ENCODE data around the gene DYNC2LI1. TPM values are rescaled to one million over a fixed set of nuclear protein-coding genes. Genes with fewer than 3 reads are reported as not detected.

DYNC2LI1 gene
- total and polyA plus RNA-seq, 2 donors (not counting 1 experiment from before 2014, with no cell fraction given), result 23.6 to 24.4 TPM

DNA sequence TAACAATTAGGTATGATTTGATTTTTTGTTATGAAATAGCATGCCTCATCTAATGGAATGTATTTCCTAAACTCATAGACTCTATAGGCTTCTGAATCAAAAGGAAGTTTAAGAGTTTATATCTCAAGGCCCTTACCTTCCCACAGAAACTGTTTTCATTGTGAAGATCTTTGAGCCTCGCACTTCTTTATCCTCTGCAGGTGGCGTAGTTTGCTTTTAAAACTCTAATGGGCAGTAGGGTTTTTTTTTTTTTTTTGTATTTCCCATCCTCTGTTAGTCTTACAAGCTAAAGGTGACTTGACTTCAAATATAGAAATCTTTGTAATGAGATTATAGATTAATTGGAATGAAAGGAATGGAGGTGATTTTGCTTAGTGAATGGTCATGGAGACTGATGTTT, 28.3 kb downstream of the DYNC2LI1 start:
- H3K36me3 ChIP-seq (ENCODE audit: control insufficient read depth, insufficient read depth, low read length), result no peaks in the 10 kb centered on the region
- no peak overlapping the region for H3K9ac ChIP-seq (ENCODE audit: insufficient read depth, low read length)
- H3K4me2 ChIP-seq (ENCODE audit: extremely low read depth, insufficient read depth, low read length), result no peak overlapping the region
- H3K4me3 ChIP-seq (replicated peaks in 1 of 4; ENCODE audit: control extremely low read depth in 1 of 4, insufficient read depth in 1 of 4, low read depth in 3 of 4, low read length in 4 of 4), result no peak overlapping the region
- H3K27ac ChIP-seq (ENCODE audit: insufficient read depth, low read length), result no peak overlapping the region
- H3K4me1 ChIP-seq (ENCODE audit: control insufficient read depth, extremely low read depth, insufficient read depth, low read length), result no peaks in the 10 kb centered on the region
- no peak for DNase-seq (ENCODE audit: low read depth in 2 of 2)
- H3K79me2 ChIP-seq (ENCODE audit: control insufficient read depth, insufficient read depth, low read length), result no peaks in the 10 kb centered on the region
- no peaks in the 10 kb centered on the region for H3K9me3 ChIP-seq (ENCODE audit: control insufficient read depth, insufficient read depth, low read depth, low read length)
- no peaks in the 10 kb centered on the region for H4K20me1 ChIP-seq (ENCODE audit: control insufficient read depth, extremely low read depth, insufficient read depth, low read length)
- no peaks in the 10 kb centered on the region for H3K27me3 ChIP-seq (ENCODE audit: control insufficient read depth, insufficient read depth, low read length)
- no peak overlapping the region for H2AFZ ChIP-seq (ENCODE audit: low read length)
- no peak for TF ChIP-seq EZH2 (IDR thresholded peaks at IDR 0.05; ENCODE audit: low read length, missing control alignments)
- TF ChIP-seq, protein P1, sequence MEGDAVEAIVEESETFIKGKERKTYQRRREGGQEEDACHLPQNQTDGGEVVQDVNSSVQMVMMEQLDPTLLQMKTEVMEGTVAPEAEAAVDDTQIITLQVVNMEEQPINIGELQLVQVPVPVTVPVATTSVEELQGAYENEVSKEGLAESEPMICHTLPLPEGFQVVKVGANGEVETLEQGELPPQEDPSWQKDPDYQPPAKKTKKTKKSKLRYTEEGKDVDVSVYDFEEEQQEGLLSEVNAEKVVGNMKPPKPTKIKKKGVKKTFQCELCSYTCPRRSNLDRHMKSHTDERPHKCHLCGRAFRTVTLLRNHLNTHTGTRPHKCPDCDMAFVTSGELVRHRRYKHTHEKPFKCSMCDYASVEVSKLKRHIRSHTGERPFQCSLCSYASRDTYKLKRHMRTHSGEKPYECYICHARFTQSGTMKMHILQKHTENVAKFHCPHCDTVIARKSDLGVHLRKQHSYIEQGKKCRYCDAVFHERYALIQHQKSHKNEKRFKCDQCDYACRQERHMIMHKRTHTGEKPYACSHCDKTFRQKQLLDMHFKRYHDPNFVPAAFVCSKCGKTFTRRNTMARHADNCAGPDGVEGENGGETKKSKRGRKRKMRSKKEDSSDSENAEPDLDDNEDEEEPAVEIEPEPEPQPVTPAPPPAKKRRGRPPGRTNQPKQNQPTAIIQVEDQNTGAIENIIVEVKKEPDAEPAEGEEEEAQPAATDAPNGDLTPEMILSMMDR (conservative IDR thresholded peaks at IDR 0.05 in 1 of 2, IDR thresholded peaks at IDR 0.05 in 1 of 2; ENCODE audit: low read depth in 1 of 2, low read length in 2 of 2), result no peak

- Histone ChIP-seq H3K4me3 (replicated peaks in 1 of 4; ENCODE audit: control extremely low read depth in 1 of 4, insufficient read depth in 1 of 4, low read depth in 3 of 4, low read length in 4 of 4) (no peak overlapping the region), H3K27ac (ENCODE audit: insufficient read depth, low read length) (no peak overlapping the region), H3K9me3 (ENCODE audit: control insufficient read depth, insufficient read depth, low read depth, low read length) (no peaks in the 10 kb centered on the region), H2AFZ (ENCODE audit: low read length) (no peak overlapping the region), H3K27me3 (ENCODE audit: control insufficient read depth, insufficient read depth, low read length) (no peaks in the 10 kb centered on the region), H3K79me2 (ENCODE audit: control insufficient read depth, insufficient read depth, low read length) (no peaks in the 10 kb centered on the region), H4K20me1 (ENCODE audit: control insufficient read depth, extremely low read depth, insufficient read depth, low read length) (no peaks in the 10 kb centered on the region), H3K4me2 (ENCODE audit: extremely low read depth, insufficient read depth, low read length) (no peak overlapping the region), H3K36me3 (ENCODE audit: control insufficient read depth, insufficient read depth, low read length) (no peaks in the 10 kb centered on the region), H3K9ac (ENCODE audit: insufficient read depth, low read length) (no peak overlapping the region), H3K4me1 (ENCODE audit: control insufficient read depth, extremely low read depth, insufficient read depth, low read length) (no peaks in the 10 kb centered on the region)
- TF ChIP-seq, protein P1 (conservative IDR thresholded peaks at IDR 0.05 in 1 of 2, IDR thresholded peaks at IDR 0.05 in 1 of 2; ENCODE audit: low read depth in 1 of 2, low read length in 2 of 2), result no peak
- no peak for TF ChIP-seq EZH2 (IDR thresholded peaks at IDR 0.05; ENCODE audit: low read length, missing control alignments)
- peak in 1 of 2 donors; percentile 46 for DNase-seq (ENCODE audit: low read depth in 2 of 2)
Measured at GRCh38 chr2:43803113-43803512, 29.3 kb downstream of the DYNC2LI1 start.

GRCh38 chr2:43806719-43807031, 32.8 kb downstream of the DYNC2LI1 start:
- Histone ChIP-seq H3K4me3 (replicated peaks in 1 of 4; ENCODE audit: control extremely low read depth in 1 of 4, insufficient read depth in 1 of 4, low read depth in 3 of 4, low read length in 4 of 4) (no peak overlapping the region), H3K27ac (ENCODE audit: insufficient read depth, low read length) (no peak overlapping the region), H3K79me2 (ENCODE audit: control insufficient read depth, insufficient read depth, low read length) (no peaks in the 10 kb centered on the region), H2AFZ (ENCODE audit: low read length) (no peak overlapping the region), H4K20me1 (ENCODE audit: control insufficient read depth, extremely low read depth, insufficient read depth, low read length) (no peaks in the 10 kb centered on the region), H3K36me3 (ENCODE audit: control insufficient read depth, insufficient read depth, low read length) (no peaks in the 10 kb centered on the region), H3K4me1 (ENCODE audit: control insufficient read depth, extremely low read depth, insufficient read depth, low read length) (no peaks in the 10 kb centered on the region), H3K27me3 (ENCODE audit: control insufficient read depth, insufficient read depth, low read length) (no peaks in the 10 kb centered on the region), H3K9me3 (ENCODE audit: control insufficient read depth, insufficient read depth, low read depth, low read length) (no peaks in the 10 kb centered on the region), H3K9ac (ENCODE audit: insufficient read depth, low read length) (no peak overlapping the region), H3K4me2 (ENCODE audit: extremely low read depth, insufficient read depth, low read length) (no peak overlapping the region)
- DNase-seq (ENCODE audit: low read depth in 2 of 2), result no peak
- TF ChIP-seq, protein P1 (conservative IDR thresholded peaks at IDR 0.05 in 1 of 2, IDR thresholded peaks at IDR 0.05 in 1 of 2; ENCODE audit: low read depth in 1 of 2, low read length in 2 of 2), result no peak
- TF ChIP-seq EZH2 (IDR thresholded peaks at IDR 0.05; ENCODE audit: low read length, missing control alignments), result no peak
